ENCODE measurements around the gene CD74.

GRCh38 chr5:150386024-150386855 is 26.5 kb downstream of the CD74 start:
- TF ChIP-seq POLR2A (IDR thresholded peaks at IDR 0.05; ENCODE audit: low read length) (no peak), CTCF (IDR thresholded peaks at IDR 0.05) (no peak), REST (IDR thresholded peaks at IDR 0.05) (no peak)

All from A549 (cell line).